Kidney capillary endothelial cell (primary cell): ENCODE data around the gene SH3PXD2A.

Experiments used
- DNase-seq: peaks from one replicate; pipeline ENCODE4 v3.0.0-alpha.2; 2018; ENCODE audit warnings: low spot score

SH3PXD2A gene

GRCh38 chr10:103855424-103855823 is at the start of gene SH3PXD2A:
Gene SH3PXD2A (minus strand): TSS chr10:103855576. CDS start chr10:103855266, 310 bp downstream.
- DNase-seq, result no peak

- no peak for DNase-seq
Observed at GRCh38 chr10:103901299-103901698, 45.9 kb upstream of the SH3PXD2A start.

- no peak for DNase-seq
Observed at GRCh38 chr10:103899312-103899711, 43.9 kb upstream of the SH3PXD2A start.

- no peak for DNase-seq
Observed at GRCh38 chr10:103897241-103897774, 41.9 kb upstream of the SH3PXD2A start.

- no peak for DNase-seq
Observed at GRCh38 chr10:103896225-103896624, 40.8 kb upstream of the SH3PXD2A start.

GRCh38 chr10:103895411-103896186 is 40.2 kb upstream of the SH3PXD2A start:
- peak; percentile 63 for DNase-seq

GRCh38 chr10:103894441-103894864 is 39.1 kb upstream of the SH3PXD2A start:
- peak; percentile 50 for DNase-seq

GRCh38 chr10:103893817-103894216 is 38.4 kb upstream of the SH3PXD2A start:
- DNase-seq, result no peak

- DNase-seq, result no peak
Observed at GRCh38 chr10:103892181-103892580, 36.8 kb upstream of the SH3PXD2A start.

GRCh38 chr10:103890688-103891087 is 35.3 kb upstream of the SH3PXD2A start:
- no peak for DNase-seq

GRCh38 chr10:103890194-103890658 is 34.9 kb upstream of the SH3PXD2A start:
- DNase-seq, result peak; percentile 78

- DNase-seq, result no peak
Observed at GRCh38 chr10:103889121-103889720, 33.8 kb upstream of the SH3PXD2A start.

- DNase-seq, result peak; percentile 89
Observed at GRCh38 chr10:103888113-103888841, 32.9 kb upstream of the SH3PXD2A start.

GRCh38 chr10:103885617-103886016 is 30.2 kb upstream of the SH3PXD2A start:
- no peak for DNase-seq

GRCh38 chr10:103884681-103885139 is 29.3 kb upstream of the SH3PXD2A start:
- DNase-seq, result peak; percentile 56

- DNase-seq, result no peak
Observed at GRCh38 chr10:103882285-103883007, 27.1 kb upstream of the SH3PXD2A start.

GRCh38 chr10:103881416-103882284 is 26.3 kb upstream of the SH3PXD2A start:
- DNase-seq, result no peak

GRCh38 chr10:103879831-103880230 is 24.5 kb upstream of the SH3PXD2A start:
- DNase-seq, result no peak

- DNase-seq, result no peak
Observed at GRCh38 chr10:103879409-103879808, 24.0 kb upstream of the SH3PXD2A start.

- DNase-seq, result no peak
Observed at GRCh38 chr10:103877861-103878260, 22.5 kb upstream of the SH3PXD2A start.

- DNase-seq, result no peak
Observed at GRCh38 chr10:103876155-103876554, 20.8 kb upstream of the SH3PXD2A start.
